Activated CD4-positive, alpha-beta T cell treated with anti-CD3 and anti-CD28 coated beads, Interleukin-2, amount 10 ng/mL, durations not matched to agents 7 days and 5 days (primary cell): ENCODE results near the gene TKFC. TPM values are rescaled to one million over a fixed set of nuclear protein-coding genes. Genes with fewer than 3 reads are reported as not detected.

Experiments used
- CTCF ChIA-PET: fragments of 350-600 bp; sonication (Branson Sonifier 250); formaldehyde crosslinking; loops from one replicate; lab custom pipeline; 2021; ENCODE audit warnings: antibody characterized with exemption; lab: Charles Lee
- POLR2A ChIA-PET: fragments of 350-600 bp; sonication (Branson Sonifier 250); formaldehyde crosslinking; loops from one replicate; lab custom pipeline; 2021; ENCODE audit warnings: antibody characterized with exemption; lab: Charles Lee
- DNase-seq: peaks from one replicate; pipeline ENCODE4 v3.0.0-alpha.2; 2020
- H3K27ac Mint-ChIP-seq: one replicate; pipeline ENCODE4 v1.8.0; 2021; ENCODE audit warnings: mild to moderate bottlenecking, moderate library complexity, mixed read lengths
- H3K27me3 Mint-ChIP-seq: one replicate; pipeline ENCODE4 v1.8.0; 2021; ENCODE audit warnings: mixed read lengths
- H3K36me3 Mint-ChIP-seq: one replicate; pipeline ENCODE4 v1.8.0; 2021; ENCODE audit warnings: low read depth, mixed read lengths
- H3K4me1 Mint-ChIP-seq: one replicate; pipeline ENCODE4 v1.8.0; 2021; ENCODE audit warnings: mixed read lengths
- H3K4me3 Mint-ChIP-seq: one replicate; pipeline ENCODE4 v1.8.0; 2021; ENCODE audit warnings: mild to moderate bottlenecking, moderate library complexity, mixed read lengths
- H3K9me3 Mint-ChIP-seq: one replicate; pipeline ENCODE4 v1.8.0; 2021; ENCODE audit warnings: mixed read lengths
- total RNA-seq, 2 experiments: library from RNA; stranded (reverse); gene quantifications; one replicate each; pipeline ENCODE4 v1.2.3, GENCODE V29; 2021

Gene TKFC
- total RNA-seq, 2 experiments from 2014 or later = 40.0 to 46.9 TPM

GRCh38 chr11:61298663-61299244 is 34.3 kb upstream of the TKFC start:
- Mint-ChIP-seq H3K27ac (no peak overlapping the region), H3K9me3 (no peaks in the 10 kb centered on the region), H3K27me3 (peaks cover 2% of the 10 kb centered on the region), H3K36me3 (peaks cover 52% of the 10 kb centered on the region), H3K4me1 (peaks cover 33% of the 10 kb centered on the region), H3K4me3 (no peak overlapping the region)
- ChIA-PET CTCF (interaction anchor here (1.0 to 1.9 kb wide), 4 partner anchors 8 to 38 kb away, joined by 3 to 5 read pairs (median 3); no protein-coding TSS in a partner anchor), POLR2A (no interaction called here)
- DNase-seq = no peak

GRCh38 chr11:61302550-61302949 is 30.5 kb upstream of the TKFC start:
- H3K27me3 Mint-ChIP-seq = no peaks in the 10 kb centered on the region
- ChIA-PET POLR2A (no interaction called here), CTCF (no interaction called here)
- no peak overlapping the region for H3K27ac Mint-ChIP-seq
- H3K4me3 Mint-ChIP-seq = no peak overlapping the region
- peaks cover 19% of the 10 kb centered on the region for H3K4me1 Mint-ChIP-seq
- H3K9me3 Mint-ChIP-seq = no peaks in the 10 kb centered on the region
- DNase-seq = no peak
- peaks cover 54% of the 10 kb centered on the region for H3K36me3 Mint-ChIP-seq

GRCh38 chr11:61303725-61304124 is 29.3 kb upstream of the TKFC start:
- peaks cover 7% of the 10 kb centered on the region for H3K4me1 Mint-ChIP-seq
- no peak overlapping the region for H3K27ac Mint-ChIP-seq
- H3K9me3 Mint-ChIP-seq = no peaks in the 10 kb centered on the region
- peaks cover 46% of the 10 kb centered on the region for H3K36me3 Mint-ChIP-seq
- no peak for DNase-seq
- POLR2A ChIA-PET = no interaction called here
- CTCF ChIA-PET = interaction anchor here (0.7 kb wide), 1 partner anchor 63 kb away, joined by 3 read pairs; no protein-coding TSS in a partner anchor
- H3K4me3 Mint-ChIP-seq = no peak overlapping the region
- no peaks in the 10 kb centered on the region for H3K27me3 Mint-ChIP-seq

GRCh38 chr11:61305417-61305816 is 27.6 kb upstream of the TKFC start:
- no peak overlapping the region for H3K4me3 Mint-ChIP-seq
- H3K36me3 Mint-ChIP-seq = peaks cover 39% of the 10 kb centered on the region
- no peak overlapping the region for H3K27ac Mint-ChIP-seq
- H3K4me1 Mint-ChIP-seq = peaks cover under 1% of the 10 kb centered on the region
- H3K9me3 Mint-ChIP-seq = no peaks in the 10 kb centered on the region
- ChIA-PET CTCF (interaction anchor here (0.9 kb wide), 1 partner anchor 29 kb away, joined by 4 read pairs; no protein-coding TSS in a partner anchor), POLR2A (no interaction called here)
- no peaks in the 10 kb centered on the region for H3K27me3 Mint-ChIP-seq
- DNase-seq = no peak

- Mint-ChIP-seq H3K9me3 (no peaks in the 10 kb centered on the region), H3K27ac (no peak overlapping the region), H3K4me1 (no peaks in the 10 kb centered on the region), H3K4me3 (no peak overlapping the region), H3K36me3 (peaks cover 36% of the 10 kb centered on the region), H3K27me3 (no peaks in the 10 kb centered on the region)
- POLR2A ChIA-PET = no interaction called here
- CTCF ChIA-PET = interaction anchor here (0.6 kb wide), 1 partner anchor 177 kb away, joined by 3 read pairs; no protein-coding TSS in a partner anchor
- DNase-seq = no peak
These were observed 26.8 kb upstream of the TKFC start for GRCh38 chr11:61306221-61306620.

- peaks cover 31% of the 10 kb centered on the region for H3K36me3 Mint-ChIP-seq
- POLR2A ChIA-PET = no interaction called here
- no peak for DNase-seq
- no peaks in the 10 kb centered on the region for H3K4me1 Mint-ChIP-seq
- no peaks in the 10 kb centered on the region for H3K27me3 Mint-ChIP-seq
- no peak overlapping the region for H3K27ac Mint-ChIP-seq
- no peak overlapping the region for H3K4me3 Mint-ChIP-seq
- CTCF ChIA-PET = interaction anchor here (0.7 to 1.9 kb wide), 3 partner anchors 9 to 29 kb away, joined by 3 to 4 read pairs (median 3); no protein-coding TSS in a partner anchor
- H3K9me3 Mint-ChIP-seq = no peaks in the 10 kb centered on the region
These were observed 25.7 kb upstream of the TKFC start for GRCh38 chr11:61307354-61307753.

- no peaks in the 10 kb centered on the region for H3K27me3 Mint-ChIP-seq
- peaks cover 35% of the 10 kb centered on the region for H3K36me3 Mint-ChIP-seq
- no peak overlapping the region for H3K27ac Mint-ChIP-seq
- ChIA-PET CTCF (interaction anchor here (0.5 to 1.4 kb wide), 2 partner anchors 28 to 76 kb away, joined by 3 read pairs; no protein-coding TSS in a partner anchor), POLR2A (interaction anchor here (0.7 kb wide), 1 partner anchor 14 kb away, joined by 6 read pairs; no protein-coding TSS in a partner anchor)
- H3K9me3 Mint-ChIP-seq = no peaks in the 10 kb centered on the region
- H3K4me1 Mint-ChIP-seq = no peaks in the 10 kb centered on the region
- H3K4me3 Mint-ChIP-seq = no peak overlapping the region
- no peak for DNase-seq
These were observed 23.9 kb upstream of the TKFC start for GRCh38 chr11:61309141-61309540.

- no peaks in the 10 kb centered on the region for H3K27me3 Mint-ChIP-seq
- no peak overlapping the region for H3K27ac Mint-ChIP-seq
- POLR2A ChIA-PET = no interaction called here
These were observed 23.3 kb upstream of the TKFC start for GRCh38 chr11:61309739-61310138.

GRCh38 chr11:61310749-61311148 is 22.3 kb upstream of the TKFC start:
- Mint-ChIP-seq H3K4me1 (no peaks in the 10 kb centered on the region), H3K9me3 (no peaks in the 10 kb centered on the region), H3K27me3 (no peaks in the 10 kb centered on the region), H3K4me3 (no peak overlapping the region), H3K36me3 (peaks cover 38% of the 10 kb centered on the region), H3K27ac (no peak overlapping the region)
- ChIA-PET POLR2A (no interaction called here), CTCF (interaction anchor here (0.9 to 1.4 kb wide), 3 partner anchors 17 to 74 kb away, joined by 3 read pairs; no protein-coding TSS in a partner anchor)
- DNase-seq = no peak

More at GRCh38 chr11:61309739-61310138, 23.3 kb upstream of the TKFC start:
- no peak overlapping the region for H3K4me3 Mint-ChIP-seq
- CTCF ChIA-PET = interaction anchor here (0.9 to 1.4 kb wide), 3 partner anchors 16 to 75 kb away, joined by 3 read pairs; no protein-coding TSS in a partner anchor
- peaks cover 40% of the 10 kb centered on the region for H3K36me3 Mint-ChIP-seq
- DNase-seq = no peak
- no peaks in the 10 kb centered on the region for H3K4me1 Mint-ChIP-seq
- H3K9me3 Mint-ChIP-seq = no peaks in the 10 kb centered on the region

GRCh38 chr11:61315260-61315659 is 17.8 kb upstream of the TKFC start:
- Mint-ChIP-seq H3K27ac (no peak overlapping the region), H3K9me3 (no peaks in the 10 kb centered on the region), H3K4me3 (no peak overlapping the region), H3K27me3 (no peaks in the 10 kb centered on the region), H3K36me3 (peaks cover 52% of the 10 kb centered on the region), H3K4me1 (no peaks in the 10 kb centered on the region)
- no peak for DNase-seq
- ChIA-PET CTCF (interaction anchor here (1.0 to 2.0 kb wide), 2 partner anchors 15 to 21 kb away, joined by 3 to 5 read pairs; no protein-coding TSS in a partner anchor), POLR2A (no interaction called here)

GRCh38 chr11:61325649-61326414 is 7.2 kb upstream of the TKFC start:
- CTCF ChIA-PET = interaction anchor here (0.6 to 2.8 kb wide), 2 partner anchors 11 to 96 kb away, joined by 4 to 11 read pairs; no protein-coding TSS in a partner anchor
- Mint-ChIP-seq H3K4me3 (no peak overlapping the region), H3K27ac (no peak overlapping the region), H3K36me3 (peaks cover 56% of the 10 kb centered on the region), H3K9me3 (no peaks in the 10 kb centered on the region), H3K27me3 (no peaks in the 10 kb centered on the region), H3K4me1 (peaks cover 19% of the 10 kb centered on the region)
- POLR2A ChIA-PET = no interaction called here
- no peak for DNase-seq

- Mint-ChIP-seq H3K36me3 (peaks cover 55% of the 10 kb centered on the region), H3K4me1 (peaks cover 34% of the 10 kb centered on the region), H3K9me3 (no peaks in the 10 kb centered on the region), H3K27me3 (no peaks in the 10 kb centered on the region), H3K4me3 (no peak overlapping the region), H3K27ac (no peak overlapping the region)
- POLR2A ChIA-PET = no interaction called here
- CTCF ChIA-PET = interaction anchor here (0.5 to 2.8 kb wide), 7 partner anchors 9 to 345 kb away, joined by 3 to 11 read pairs (median 3); no protein-coding TSS in a partner anchor
- no peak for DNase-seq
These were observed 5.4 kb upstream of the TKFC start for GRCh38 chr11:61327669-61328071.
